OCI-LY7 (cell line): ENCODE measurements around the gene GALNT17. TPM values are rescaled to one million over a fixed set of nuclear protein-coding genes. Genes with fewer than 3 reads are reported as not detected.

ENCODE experiments used
- BruUV-seq: library from RNA; stranded (reverse); fragments of 400-500 nt; replicated peaks from 2 replicates; lab custom pipeline; 2021; lab: Mats Ljungman, UMichigan
- CTCF ChIA-PET: fragments of 300-600 bp; sonication (Branson Sonifier 250); formaldehyde crosslinking; loops from one replicate; lab custom pipeline; 2022; ENCODE audit warnings: antibody characterized with exemption; ENCODE audit not compliant: unreplicated experiment; lab: Charles Lee
- POLR2A ChIA-PET: fragments of 300-600 bp; sonication (Branson Sonifier 250); formaldehyde crosslinking; loops from one replicate; lab custom pipeline; 2022; ENCODE audit warnings: antibody characterized with exemption; lab: Charles Lee
- DNase-seq: peaks from one replicate; pipeline ENCODE4 v3.0.0-alpha.2; 2015; ENCODE audit warnings: low spot score
- H2AFZ ChIP-seq: fragments of 200-600 bp; sonication (generic), shearing (Covaris generic); 2 replicates; pipeline ENCODE4 v1.6.1; 2014; ENCODE audit warnings: mild to moderate bottlenecking, antibody characterized with exemption, low read length, moderate library complexity
- H3K27ac ChIP-seq: fragments of 200-600 bp; sonication (generic); 2 replicates; pipeline ENCODE4 v1.5.1; 2014; ENCODE audit warnings: mixed run types, low read depth, mild to moderate bottlenecking, moderate library complexity, low read length, inconsistent platforms; ENCODE audit not compliant: poor library complexity, severe bottlenecking
- H3K36me3 ChIP-seq: fragments of 200-600 bp; sonication (generic); 2 replicates; pipeline ENCODE4 v1.6.1; 2014; ENCODE audit warnings: mild to moderate bottlenecking, antibody characterized with exemption, low read length, moderate library complexity, mixed read lengths; ENCODE audit not compliant: insufficient read depth
- H3K4me1 ChIP-seq: fragments of 200-600 bp; sonication (generic); 2 replicates; pipeline ENCODE4 v1.5.1; 2014; ENCODE audit warnings: mild to moderate bottlenecking, low read length; ENCODE audit not compliant: insufficient read depth, poor library complexity, severe bottlenecking
- H3K4me2 ChIP-seq: fragments of 200-600 bp; sonication (generic); 2 replicates; pipeline ENCODE4 v1.6.1; 2014; ENCODE audit warnings: mild to moderate bottlenecking, low read length
- H3K4me3 ChIP-seq: fragments of 200-600 bp; sonication (generic); 2 replicates; pipeline ENCODE4 v1.5.1; 2014; ENCODE audit warnings: mild to moderate bottlenecking, low read depth, low read length; ENCODE audit not compliant: poor library complexity, severe bottlenecking
- H3K79me2 ChIP-seq: fragments of 200-600 bp; sonication (generic); 2 replicates; pipeline ENCODE4 v1.6.1; 2016; ENCODE audit warnings: low read depth, mild to moderate bottlenecking, low read length, moderate library complexity, mixed read lengths; ENCODE audit not compliant: insufficient read depth
- H3K9me2 ChIP-seq: fragments of 200-600 bp; sonication (generic); 2 replicates; pipeline ENCODE4 v1.6.1; 2016; ENCODE audit warnings: mild to moderate bottlenecking, low read length, mixed read lengths; ENCODE audit not compliant: insufficient read depth
- H3K9me3 ChIP-seq: fragments of 200-600 bp; sonication (generic); 2 replicates; pipeline ENCODE4 v1.6.1; 2014; ENCODE audit warnings: mild to moderate bottlenecking, mixed run types, low read length, mixed read lengths
- H4K20me1 ChIP-seq: fragments of 200-600 bp; sonication (generic); 2 replicates; pipeline ENCODE4 v1.6.1; 2014; ENCODE audit warnings: mild to moderate bottlenecking, antibody characterized with exemption, low read length, moderate library complexity, mixed read lengths; ENCODE audit not compliant: insufficient read depth
- EZH2phosphoT487 ChIP-seq: fragments of 200-600 bp; sonication (generic); IDR thresholded peaks from 2 replicates; pipeline ENCODE4 v1.6.1; 2018; ENCODE audit warnings: low read depth, borderline replicate concordance, mild to moderate bottlenecking, mixed run types, antibody characterized with exemption, low read length, moderate library complexity, mixed read lengths
- intact Hi-C: fragments of 100-400 bp; cut with micrococcal nuclease; formaldehyde crosslinking; loops from one replicate; pipeline ENCODE4 v1.10.0; 2022; ENCODE audit not compliant: unreplicated experiment
- total RNA-seq, 2 experiments: library from RNA; depleted of rRNA in 1 of 2; stranded (reverse); fragments of >200 nt in 1 of 2; shearing (Covaris generic) in 1 of 2; gene quantifications; 2 replicates each; pipeline ENCODE4 v1.2.3, GENCODE V29; 2014 to 2022
- TF ChIP-seq, protein P1 (sequence below): fragments of 200-600 bp; sonication (generic); conservative IDR thresholded peaks from 2 replicates; pipeline ENCODE4 v1.5.1; 2014; ENCODE audit warnings: mild to moderate bottlenecking, antibody characterized with exemption, low read length, moderate library complexity, mixed read lengths

GALNT17 gene
- total RNA-seq, 2 experiments from 2014 or later, result not detected

DNA sequence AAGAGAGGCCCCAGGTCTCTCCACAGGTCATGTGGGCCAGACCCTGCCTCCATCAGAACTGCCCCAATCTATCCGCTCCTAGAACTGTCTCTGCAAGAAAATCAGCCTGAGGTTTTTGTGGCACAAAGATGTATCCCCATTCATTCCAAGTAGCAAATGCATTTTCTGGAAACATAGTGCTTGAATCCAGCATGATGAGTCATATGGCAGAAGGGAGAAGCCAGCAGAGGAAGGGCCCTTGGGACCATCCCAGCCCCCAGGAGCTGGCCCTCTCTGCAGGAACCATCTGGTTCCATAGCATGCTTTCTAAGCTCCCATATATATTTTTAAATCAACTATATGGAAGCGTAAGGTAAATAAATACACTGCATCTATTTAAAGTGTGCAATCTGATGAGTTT lies 563.2 kb downstream of the GALNT17 start:
- ChIA-PET POLR2A (no interaction called here), CTCF (no interaction called here)
- Histone ChIP-seq H3K27ac (no peak overlapping the region), H4K20me1 (no peaks in the 10 kb centered on the region), H3K4me1 (no peaks in the 10 kb centered on the region), H2AFZ (no peak overlapping the region), H3K9me3 (no peaks in the 10 kb centered on the region), H3K4me3 (no peak overlapping the region), H3K36me3 (no peaks in the 10 kb centered on the region), H3K4me2 (no peak overlapping the region), H3K79me2 (no peaks in the 10 kb centered on the region), H3K9me2 (no peaks in the 10 kb centered on the region)
- no peak for DNase-seq
- TF ChIP-seq EZH2phosphoT487, result no peak
- TF ChIP-seq, protein P1, sequence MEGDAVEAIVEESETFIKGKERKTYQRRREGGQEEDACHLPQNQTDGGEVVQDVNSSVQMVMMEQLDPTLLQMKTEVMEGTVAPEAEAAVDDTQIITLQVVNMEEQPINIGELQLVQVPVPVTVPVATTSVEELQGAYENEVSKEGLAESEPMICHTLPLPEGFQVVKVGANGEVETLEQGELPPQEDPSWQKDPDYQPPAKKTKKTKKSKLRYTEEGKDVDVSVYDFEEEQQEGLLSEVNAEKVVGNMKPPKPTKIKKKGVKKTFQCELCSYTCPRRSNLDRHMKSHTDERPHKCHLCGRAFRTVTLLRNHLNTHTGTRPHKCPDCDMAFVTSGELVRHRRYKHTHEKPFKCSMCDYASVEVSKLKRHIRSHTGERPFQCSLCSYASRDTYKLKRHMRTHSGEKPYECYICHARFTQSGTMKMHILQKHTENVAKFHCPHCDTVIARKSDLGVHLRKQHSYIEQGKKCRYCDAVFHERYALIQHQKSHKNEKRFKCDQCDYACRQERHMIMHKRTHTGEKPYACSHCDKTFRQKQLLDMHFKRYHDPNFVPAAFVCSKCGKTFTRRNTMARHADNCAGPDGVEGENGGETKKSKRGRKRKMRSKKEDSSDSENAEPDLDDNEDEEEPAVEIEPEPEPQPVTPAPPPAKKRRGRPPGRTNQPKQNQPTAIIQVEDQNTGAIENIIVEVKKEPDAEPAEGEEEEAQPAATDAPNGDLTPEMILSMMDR, result no peak
- no TSS peak for BruUV-seq
- intact Hi-C loops, result no loop called here

DNA sequence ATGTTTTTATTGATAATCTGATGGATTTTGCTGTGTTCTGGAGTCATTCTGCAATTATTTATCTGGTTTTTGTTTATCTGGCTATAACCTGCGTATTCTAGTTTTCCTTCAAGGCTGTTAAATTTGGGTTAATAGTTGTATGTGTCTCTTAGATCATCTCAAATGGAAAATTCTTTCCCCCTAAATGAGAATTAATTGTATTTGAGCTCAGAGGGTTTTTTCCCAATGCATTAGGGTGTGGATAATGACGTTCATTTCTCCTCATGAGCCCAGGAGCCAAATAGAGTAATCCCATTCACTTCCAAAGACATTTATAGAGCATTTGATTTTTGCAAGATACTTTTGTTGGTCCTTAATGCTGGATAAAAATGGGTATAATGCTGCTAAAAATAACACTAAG lies 564.6 kb downstream of the GALNT17 start:
- CTCF ChIA-PET, result no interaction called here

DNA sequence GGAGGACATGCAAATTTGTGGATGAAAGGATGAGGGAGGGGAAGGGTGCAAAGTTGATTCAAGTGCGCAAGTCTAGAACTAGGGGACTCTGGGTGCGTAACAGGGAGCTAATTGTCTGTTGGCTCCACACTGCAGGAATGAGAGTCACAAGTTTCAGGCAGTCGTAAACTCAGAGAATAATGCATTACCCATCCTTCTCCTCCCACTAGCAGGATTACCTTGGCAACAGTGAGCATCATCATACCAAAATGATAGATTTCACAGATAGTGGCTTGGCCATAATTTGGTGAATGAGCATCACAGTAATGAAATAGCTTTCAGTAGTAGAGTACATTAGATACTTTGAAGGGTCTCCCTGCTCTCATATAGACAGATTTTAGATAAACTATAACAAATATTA lies 565.5 kb downstream of the GALNT17 start:
- BruUV-seq, result no TSS peak

More for the DNA sequence above, 564.6 kb downstream of the GALNT17 start:
- no peak overlapping the region for H3K4me3 ChIP-seq
- no peaks in the 10 kb centered on the region for H3K4me1 ChIP-seq
- no TSS peak for BruUV-seq
- no peak overlapping the region for H2AFZ ChIP-seq
- H3K36me3 ChIP-seq, result no peaks in the 10 kb centered on the region
- no peaks in the 10 kb centered on the region for H3K79me2 ChIP-seq
- no peak overlapping the region for H3K27ac ChIP-seq
- H3K9me3 ChIP-seq, result no peaks in the 10 kb centered on the region
- POLR2A ChIA-PET, result no interaction called here
- H3K4me2 ChIP-seq, result no peak overlapping the region
- TF ChIP-seq EZH2phosphoT487, result no peak
- TF ChIP-seq, protein P1, result no peak
- H4K20me1 ChIP-seq, result no peaks in the 10 kb centered on the region
- DNase-seq, result no peak
- H3K9me2 ChIP-seq, result no peaks in the 10 kb centered on the region
- intact Hi-C loops, result no loop called here

More for the DNA sequence above, 565.5 kb downstream of the GALNT17 start:
- intact Hi-C loops, result no loop called here
- no peak overlapping the region for H3K4me3 ChIP-seq
- H4K20me1 ChIP-seq, result no peaks in the 10 kb centered on the region
- H3K4me1 ChIP-seq, result no peaks in the 10 kb centered on the region
- H3K27ac ChIP-seq, result no peak overlapping the region
- no peak overlapping the region for H3K4me2 ChIP-seq
- ChIA-PET CTCF (no interaction called here), POLR2A (no interaction called here)
- no peaks in the 10 kb centered on the region for H3K79me2 ChIP-seq
- TF ChIP-seq, protein P1, result no peak
- no peak for TF ChIP-seq EZH2phosphoT487
- no peak for DNase-seq
- no peaks in the 10 kb centered on the region for H3K9me3 ChIP-seq
- H3K9me2 ChIP-seq, result no peaks in the 10 kb centered on the region
- no peaks in the 10 kb centered on the region for H3K36me3 ChIP-seq
- H2AFZ ChIP-seq, result no peak overlapping the region
